Fibroblast of mammary gland (primary cell): Measurements from ENCODE around the gene CPEB3.

Experiments used
- DNase-seq: peaks from one replicate; pipeline ENCODE4 v3.0.0-alpha.2; 2010; ENCODE audit warnings: low read depth
- H3K4me3 ChIP-seq: 2 replicates; pipeline ENCODE4 v1.5.1; 2011; ENCODE audit warnings: low read depth, mild to moderate bottlenecking, low read length, moderate library complexity; ENCODE audit not compliant: control insufficient read depth
- TF ChIP-seq, protein P1 (sequence below): conservative IDR thresholded peaks from 2 replicates; pipeline ENCODE4 v1.5.1; 2011; ENCODE audit warnings: low read depth, low read length, inconsistent platforms; ENCODE audit not compliant: control insufficient read depth, insufficient read depth

CPEB3 gene

DNA sequence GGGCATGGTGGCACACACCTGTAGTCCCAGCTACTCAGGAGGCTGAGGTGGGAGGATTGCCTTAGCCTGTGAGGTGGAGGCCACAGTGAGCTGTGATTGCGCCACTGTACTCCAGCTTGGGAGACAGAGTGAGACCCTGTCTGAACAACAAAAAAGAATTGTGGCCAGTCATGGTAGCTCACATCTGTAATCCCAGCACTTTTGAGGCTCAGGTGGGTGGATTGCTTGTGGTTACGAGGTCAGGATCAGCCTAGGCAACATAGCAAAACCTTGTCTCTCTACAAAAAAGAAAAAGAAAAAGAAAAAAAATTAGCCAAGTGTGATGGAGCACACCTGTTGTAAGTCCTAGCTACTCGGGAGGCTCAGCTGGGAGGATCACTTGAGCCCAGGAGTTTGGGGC is 22.9 kb upstream of the CPEB3 start:
- TF ChIP-seq, protein P1, sequence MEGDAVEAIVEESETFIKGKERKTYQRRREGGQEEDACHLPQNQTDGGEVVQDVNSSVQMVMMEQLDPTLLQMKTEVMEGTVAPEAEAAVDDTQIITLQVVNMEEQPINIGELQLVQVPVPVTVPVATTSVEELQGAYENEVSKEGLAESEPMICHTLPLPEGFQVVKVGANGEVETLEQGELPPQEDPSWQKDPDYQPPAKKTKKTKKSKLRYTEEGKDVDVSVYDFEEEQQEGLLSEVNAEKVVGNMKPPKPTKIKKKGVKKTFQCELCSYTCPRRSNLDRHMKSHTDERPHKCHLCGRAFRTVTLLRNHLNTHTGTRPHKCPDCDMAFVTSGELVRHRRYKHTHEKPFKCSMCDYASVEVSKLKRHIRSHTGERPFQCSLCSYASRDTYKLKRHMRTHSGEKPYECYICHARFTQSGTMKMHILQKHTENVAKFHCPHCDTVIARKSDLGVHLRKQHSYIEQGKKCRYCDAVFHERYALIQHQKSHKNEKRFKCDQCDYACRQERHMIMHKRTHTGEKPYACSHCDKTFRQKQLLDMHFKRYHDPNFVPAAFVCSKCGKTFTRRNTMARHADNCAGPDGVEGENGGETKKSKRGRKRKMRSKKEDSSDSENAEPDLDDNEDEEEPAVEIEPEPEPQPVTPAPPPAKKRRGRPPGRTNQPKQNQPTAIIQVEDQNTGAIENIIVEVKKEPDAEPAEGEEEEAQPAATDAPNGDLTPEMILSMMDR: no peak
- no peak overlapping the region for H3K4me3 ChIP-seq
- no peak for DNase-seq

DNA sequence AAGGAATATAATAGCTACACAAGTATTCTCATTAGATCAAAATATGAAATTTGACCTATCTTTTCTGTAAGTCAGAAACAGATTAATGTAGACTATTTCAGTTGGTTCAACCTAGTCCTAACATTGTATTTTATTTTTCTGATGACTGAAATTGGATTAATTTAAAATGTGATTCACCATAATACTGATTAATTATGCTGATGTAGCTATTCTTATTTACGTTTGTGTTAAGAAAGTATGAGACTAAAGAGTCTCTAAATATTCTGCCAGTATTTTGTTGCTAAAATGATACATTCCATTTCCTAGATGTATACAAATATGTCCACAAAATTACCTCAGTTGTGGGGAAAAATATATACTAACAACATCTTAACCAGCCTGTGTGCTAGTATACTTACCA is 18.4 kb upstream of the CPEB3 start:
- no peak for DNase-seq
- no peak overlapping the region for H3K4me3 ChIP-seq
- TF ChIP-seq, protein P1: no peak

DNA sequence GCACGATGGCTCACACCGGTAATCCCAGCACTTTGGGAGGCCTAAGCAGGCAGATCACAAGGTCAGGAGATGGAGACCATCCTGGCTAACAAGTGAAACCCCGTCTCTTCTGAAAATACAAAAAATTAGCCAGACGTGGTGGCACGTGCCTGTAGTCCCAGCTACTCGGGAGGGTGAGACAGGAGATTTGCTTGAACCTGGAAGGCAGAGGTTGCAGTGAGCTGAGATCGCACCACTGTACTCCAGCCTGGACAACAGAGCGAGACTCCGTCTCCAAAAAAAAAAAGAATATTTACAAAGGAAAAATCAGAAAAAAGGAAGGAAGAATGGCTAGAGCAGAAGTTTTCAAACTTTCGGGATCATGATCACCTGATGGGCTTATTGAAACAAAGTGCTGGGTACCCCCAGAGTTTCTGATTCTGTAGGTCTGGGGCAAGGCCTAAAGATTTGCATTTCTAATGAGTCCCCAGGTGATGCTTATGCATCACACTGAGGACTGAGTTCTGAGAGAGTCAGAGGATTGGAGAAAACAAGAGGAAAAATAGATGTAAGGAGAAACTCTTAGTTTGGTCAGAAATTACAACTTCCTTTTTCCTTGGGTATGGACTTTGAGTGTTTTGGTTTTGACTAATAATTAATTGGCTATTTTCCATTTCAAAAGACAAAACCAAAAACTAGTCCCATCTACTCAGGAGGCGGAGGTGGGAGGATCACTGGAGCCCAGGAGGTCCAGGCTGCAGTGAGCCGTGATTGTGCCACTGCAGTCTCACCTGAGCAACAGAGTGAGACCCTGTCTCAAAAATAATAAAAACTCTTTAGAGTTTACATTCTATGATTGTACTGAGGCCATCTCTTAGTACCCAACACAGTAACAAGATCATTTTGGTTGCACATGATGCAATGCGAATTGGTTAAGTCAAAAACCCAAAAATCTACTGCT is 14.5 kb upstream of the CPEB3 start:
- DNase-seq: no peak
- TF ChIP-seq, protein P1: no peak
- H3K4me3 ChIP-seq: no peak overlapping the region

DNA sequence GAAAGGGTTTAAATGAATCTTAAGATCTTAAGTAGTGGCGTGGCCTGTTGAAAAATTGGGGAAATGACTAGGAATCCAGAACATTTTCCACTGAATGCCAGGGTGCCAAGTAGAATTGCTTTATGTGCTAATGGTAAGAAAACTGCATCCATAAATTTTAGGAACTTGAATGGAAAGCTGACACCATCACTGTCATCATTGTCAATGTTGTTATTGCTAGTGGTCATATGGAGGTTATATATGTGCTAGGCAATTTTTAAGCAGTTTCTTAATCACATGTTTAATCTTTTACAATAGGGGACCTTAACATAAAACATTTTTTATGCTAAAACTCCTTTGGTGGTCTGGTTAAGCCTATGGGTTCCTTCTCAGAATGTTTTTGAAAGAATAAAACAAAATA is 13.2 kb upstream of the CPEB3 start:
- TF ChIP-seq, protein P1: no peak
- no peak for DNase-seq
- no peak overlapping the region for H3K4me3 ChIP-seq

DNA sequence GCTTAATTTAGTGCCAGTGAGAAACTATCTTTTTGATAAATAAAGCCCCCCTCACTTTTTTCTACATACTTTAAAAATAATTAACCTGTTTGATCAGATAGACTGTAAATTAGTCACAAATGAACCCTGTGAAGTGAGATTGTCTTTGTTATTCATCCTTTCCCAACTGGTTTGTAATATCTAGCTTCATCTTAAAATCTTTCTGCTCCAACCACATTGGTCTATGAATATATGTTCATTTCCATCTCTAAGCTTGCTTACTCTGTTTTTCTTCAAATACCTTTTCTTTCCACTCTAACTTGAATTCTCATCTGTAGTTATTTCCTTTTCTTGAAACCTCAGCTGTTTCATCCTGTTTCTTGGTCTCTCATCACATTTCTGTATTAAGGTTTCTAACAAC is 12.2 kb upstream of the CPEB3 start:
- TF ChIP-seq, protein P1: no peak
- no peak for DNase-seq
- no peak overlapping the region for H3K4me3 ChIP-seq

DNA sequence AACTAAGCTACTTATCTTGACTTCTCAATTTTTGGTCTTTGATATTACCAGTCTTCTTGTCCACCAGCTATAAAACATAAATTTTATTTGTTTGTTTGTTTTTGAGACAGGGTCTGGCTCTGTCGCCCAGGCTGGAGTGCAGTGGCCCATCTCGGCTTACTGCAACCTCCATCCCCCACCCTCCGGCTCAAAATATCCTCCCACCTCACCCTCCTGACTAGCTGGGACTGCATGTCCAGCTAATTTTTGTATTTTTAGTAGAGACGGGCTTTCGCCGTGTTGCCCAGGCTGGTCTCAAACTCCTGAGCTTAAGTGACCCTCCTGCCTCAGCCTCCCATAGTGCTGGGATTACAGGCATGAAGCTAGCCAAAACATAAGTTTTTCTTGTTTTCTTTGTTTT is 7.6 kb upstream of the CPEB3 start:
- H3K4me3 ChIP-seq: no peak overlapping the region
- DNase-seq: no peak
- TF ChIP-seq, protein P1: no peak
